ENCODE measurements around the gene SKAP1.

DNA sequence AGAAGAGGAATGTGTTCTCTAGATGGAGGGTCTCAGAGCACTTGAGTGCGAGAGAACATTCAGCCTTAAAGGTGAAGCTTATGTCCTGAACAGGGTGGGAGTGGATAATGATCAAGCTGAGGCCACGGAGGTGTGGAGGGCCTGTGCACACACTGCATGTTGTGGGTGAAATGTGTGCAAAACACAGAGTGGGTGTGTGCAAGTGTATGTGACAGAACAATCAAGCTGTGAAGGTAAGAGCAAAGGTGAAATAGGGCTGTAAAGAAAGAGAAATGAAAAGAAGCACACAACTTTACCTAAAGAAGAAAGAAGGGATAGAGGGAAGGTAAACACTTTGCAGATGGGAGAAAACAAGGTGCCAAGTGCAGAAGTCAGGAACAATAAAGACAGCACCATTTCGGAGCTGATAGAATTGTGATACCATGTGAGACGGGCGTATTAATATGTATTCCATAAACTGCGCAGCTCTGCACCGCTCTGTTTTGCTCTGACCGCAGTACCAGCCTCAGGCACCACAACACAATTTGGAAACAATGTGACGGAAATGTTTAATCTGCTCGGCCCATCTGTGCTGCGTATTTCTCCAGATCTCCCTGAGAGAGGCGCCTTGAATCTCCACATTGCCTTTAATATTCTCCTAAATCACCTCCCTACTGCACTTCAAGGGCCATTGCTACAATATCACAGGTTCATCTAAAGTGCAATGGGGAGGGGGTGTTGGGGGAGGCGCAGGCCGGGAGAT, 281.8 kb downstream of the SKAP1 start:
- TF ChIP-seq, protein P1, sequence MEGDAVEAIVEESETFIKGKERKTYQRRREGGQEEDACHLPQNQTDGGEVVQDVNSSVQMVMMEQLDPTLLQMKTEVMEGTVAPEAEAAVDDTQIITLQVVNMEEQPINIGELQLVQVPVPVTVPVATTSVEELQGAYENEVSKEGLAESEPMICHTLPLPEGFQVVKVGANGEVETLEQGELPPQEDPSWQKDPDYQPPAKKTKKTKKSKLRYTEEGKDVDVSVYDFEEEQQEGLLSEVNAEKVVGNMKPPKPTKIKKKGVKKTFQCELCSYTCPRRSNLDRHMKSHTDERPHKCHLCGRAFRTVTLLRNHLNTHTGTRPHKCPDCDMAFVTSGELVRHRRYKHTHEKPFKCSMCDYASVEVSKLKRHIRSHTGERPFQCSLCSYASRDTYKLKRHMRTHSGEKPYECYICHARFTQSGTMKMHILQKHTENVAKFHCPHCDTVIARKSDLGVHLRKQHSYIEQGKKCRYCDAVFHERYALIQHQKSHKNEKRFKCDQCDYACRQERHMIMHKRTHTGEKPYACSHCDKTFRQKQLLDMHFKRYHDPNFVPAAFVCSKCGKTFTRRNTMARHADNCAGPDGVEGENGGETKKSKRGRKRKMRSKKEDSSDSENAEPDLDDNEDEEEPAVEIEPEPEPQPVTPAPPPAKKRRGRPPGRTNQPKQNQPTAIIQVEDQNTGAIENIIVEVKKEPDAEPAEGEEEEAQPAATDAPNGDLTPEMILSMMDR (IDR thresholded peaks at IDR 0.05) = no peak
- TF ChIP-seq POLR2A (IDR thresholded peaks at IDR 0.05) (no peak), POLR2AphosphoS5 (IDR thresholded peaks at IDR 0.05) (no peak)

Data from upper lobe of left lung (tissue), 4 donors.